HG03064 (cell line): ENCODE measurements around the gene ZNF420.
"Not testable (repeated sequence)": the region's sequence is repeated elsewhere in the genome, so short reads cannot be mapped to it uniquely, and the experiment has no call there.

ENCODE experiments used
- ATAC-seq: cut with Tn5 transposase; IDR thresholded peaks from one replicate; pipeline ENCODE4 v1.9.1; 2021; ENCODE audit warnings: low read depth; ENCODE audit not compliant: unreplicated experiment

The ZNF420 gene

DNA sequence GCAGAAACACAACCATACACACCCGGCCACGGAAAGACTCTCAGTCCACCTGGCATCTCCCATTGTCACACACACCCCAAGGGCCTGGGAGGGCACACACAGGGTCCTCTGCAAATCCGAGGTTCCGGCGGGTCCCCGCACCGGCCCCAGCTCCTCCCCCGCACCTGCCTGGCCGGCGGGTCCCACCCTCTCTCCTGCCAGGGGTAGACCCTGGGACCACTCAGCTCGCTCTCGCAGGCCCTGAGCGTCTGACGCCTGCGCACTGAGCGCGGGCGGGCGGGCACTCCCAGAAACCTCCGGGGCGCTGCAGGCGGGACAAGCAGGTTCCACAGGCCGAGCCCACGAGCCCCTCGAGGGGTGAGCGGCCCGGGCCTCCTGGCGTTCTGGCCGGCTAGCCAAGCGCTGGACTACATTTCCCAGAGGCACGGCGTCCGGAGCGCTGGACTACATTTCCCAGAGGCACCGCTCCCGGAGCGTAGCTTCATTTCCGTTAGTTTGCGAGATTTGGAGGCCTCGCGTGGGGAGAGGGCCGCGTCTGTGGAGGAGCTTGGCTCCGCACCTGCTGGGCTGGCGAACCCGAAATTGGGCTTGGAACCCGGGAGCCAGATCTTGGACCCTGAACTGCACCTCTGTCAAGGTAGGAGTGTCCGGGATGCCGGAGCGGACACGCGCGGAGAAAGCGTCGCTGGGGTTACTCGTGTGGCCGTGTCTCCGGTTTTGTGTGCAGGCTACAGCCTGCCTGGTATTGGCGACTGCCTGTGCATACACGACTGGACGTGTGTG, at the start of gene ZNF420:
Gene ZNF420 (plus strand): TSS at position 500 of the 783 bp plus-strand sequence. CDS start 10,686 bp downstream, outside the sequence.
- ATAC-seq: peak; percentile 92

DNA sequence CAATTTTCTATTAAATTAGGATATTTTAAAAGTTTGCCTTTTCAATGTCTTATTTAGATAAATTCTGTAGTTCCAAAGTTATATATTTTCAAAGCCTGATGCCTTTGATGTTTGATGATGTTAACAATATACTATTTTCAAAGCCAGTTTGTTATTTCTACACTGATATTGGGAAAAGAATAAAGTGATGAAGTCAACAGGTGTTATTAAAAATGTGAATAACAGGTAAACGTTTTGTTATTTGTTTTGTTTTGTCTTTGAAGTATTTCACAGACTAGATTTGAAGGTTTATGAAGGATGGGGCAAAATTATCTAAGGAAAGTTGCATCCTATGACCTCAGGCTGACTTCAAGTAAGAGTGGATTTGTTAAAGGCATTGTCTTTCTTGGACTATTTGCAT, 33.1 kb upstream of the ZNF420 start:
- ATAC-seq: no peak

DNA sequence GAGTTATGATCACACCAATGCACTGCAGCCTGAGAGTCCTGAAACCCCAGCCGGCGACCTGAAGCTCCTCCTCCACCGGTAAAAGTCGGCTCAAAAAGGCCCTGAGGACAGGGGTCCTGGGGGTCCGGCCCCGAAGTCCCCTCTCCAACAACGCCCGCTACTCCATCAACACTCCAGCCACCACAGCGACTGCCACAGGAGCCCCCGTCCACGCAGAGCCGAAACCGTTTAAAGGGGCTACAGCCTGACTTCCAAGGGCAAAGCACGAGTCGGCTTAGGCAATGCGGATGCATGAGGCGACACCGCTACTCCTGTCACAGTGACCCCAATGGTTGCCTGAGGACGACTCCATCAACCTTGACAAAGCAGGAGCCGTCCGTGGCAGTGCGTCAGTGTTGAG, 22.9 kb upstream of the ZNF420 start:
- no peak for ATAC-seq

DNA sequence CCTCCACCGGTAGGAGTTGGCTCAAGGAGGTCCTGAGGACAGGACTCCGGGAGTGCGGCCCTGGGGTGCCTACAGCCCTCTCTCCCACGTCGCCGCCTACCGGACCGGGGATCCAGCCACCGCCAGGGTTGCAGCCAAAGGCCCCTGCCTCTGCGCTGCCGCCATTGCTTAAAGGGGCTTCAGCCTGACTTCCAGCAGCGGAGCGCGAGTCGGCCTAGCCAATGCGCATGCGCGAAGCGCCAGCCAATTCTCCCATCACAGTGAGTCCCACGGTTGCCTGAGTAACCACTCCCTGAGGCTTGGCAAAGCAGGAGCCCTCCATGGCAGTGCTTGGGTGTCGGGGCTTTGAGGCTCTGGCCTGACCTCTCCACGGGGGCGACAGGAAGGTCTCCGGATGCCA, 21.5 kb upstream of the ZNF420 start:
- no peak for ATAC-seq

DNA sequence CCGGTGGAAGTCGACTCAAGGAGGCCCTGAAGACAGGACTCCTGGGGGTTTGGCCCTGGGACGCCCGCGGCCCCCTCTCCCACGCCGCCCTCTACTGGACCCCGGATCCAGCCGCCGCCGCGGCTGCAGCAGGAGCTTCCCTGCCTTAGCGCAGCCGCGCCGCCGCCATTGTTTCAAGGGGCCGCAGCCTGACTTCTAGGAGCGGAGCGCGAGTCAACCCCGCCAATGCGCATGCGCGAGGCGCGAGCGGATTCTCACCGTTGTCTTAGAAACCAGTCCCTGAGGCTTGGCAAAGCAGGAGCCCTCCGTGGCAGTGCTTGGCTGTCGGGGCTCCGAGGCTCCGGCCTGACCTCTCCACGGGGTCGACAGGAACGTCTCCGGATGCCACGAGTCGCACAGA, 19.1 kb upstream of the ZNF420 start:
- ATAC-seq: no peak

DNA sequence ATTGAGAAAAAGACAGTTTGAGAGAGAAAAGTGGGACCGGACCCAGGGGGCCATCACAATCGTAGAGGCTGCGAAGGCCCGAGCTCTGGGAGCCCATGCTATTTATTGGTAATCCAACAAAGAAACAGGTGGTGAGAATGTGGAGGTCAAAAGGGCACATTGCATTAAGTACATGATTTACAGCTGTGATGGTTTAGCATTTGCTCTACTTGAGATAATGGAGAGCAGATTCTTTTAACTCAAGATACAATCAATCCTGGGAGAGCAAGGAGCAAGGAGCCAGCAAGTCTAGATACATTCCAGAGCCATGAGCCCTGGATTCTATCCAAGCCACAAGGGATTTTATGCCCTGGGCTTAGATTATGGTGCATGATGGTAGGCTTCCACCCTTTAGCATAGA, 13.3 kb upstream of the ZNF420 start:
- not testable (repeated sequence) for ATAC-seq

DNA sequence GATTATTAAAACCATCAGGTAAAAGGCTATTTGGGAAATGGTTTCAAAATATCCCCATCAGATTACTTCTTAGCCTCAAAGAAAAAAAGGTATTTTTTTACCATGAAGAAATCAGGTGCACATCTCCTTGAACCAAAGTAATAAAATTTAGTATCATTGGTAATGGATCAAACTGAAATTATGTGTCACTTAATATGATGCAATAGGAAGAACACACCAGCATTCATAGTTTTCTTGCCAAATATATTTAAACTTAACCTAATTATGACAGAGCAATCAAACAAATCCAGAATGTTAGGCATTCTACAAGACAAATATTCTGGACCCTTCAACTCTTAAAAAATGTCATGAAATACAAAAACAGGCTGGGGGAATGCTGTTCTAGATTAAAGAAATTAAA, 4.1 kb upstream of the ZNF420 start:
- ATAC-seq: no peak

DNA sequence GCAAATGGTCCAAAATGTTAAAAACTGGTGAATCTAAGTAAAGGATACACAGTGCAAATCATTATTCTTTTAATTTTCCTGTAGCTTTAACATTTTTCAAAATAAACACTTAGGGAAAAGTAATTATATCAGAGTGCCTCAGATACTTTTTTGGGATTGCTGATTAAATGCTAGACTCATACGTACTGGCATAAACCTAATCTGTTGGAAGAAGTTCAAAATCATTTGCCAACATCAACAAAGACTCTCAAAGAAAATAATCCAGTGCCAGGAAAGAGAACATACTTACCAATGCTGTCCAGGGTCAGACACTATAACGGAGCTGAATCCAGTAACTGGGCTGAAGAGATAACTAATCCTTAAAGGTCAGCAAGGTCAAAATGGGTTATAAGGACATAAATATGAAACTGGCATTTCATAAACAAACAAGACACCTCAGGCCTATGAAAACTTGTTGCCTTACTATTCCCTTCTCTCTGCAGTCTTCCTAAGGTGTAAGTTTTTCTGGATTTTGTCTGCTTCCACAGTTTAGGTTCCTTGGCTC, 3.3 kb upstream of the ZNF420 start:
- ATAC-seq: no peak

DNA sequence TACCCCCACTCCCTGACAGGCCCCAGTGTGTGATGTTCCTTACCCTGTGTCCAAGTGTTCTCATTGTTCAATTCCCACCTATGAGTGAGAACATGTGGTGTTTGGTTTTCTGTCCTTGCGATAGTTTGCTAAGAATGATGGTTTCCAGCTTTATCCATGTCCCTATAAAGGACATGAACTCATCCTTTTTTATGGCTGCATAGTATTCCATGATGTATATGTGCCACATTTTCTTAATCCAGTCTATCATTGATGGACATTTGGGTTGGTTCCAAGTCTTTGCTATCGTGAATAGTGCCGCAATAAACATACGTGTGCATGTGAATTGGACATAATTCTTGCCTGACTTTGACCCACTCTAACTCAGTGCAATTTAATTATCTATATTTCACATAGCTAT, 1.7 kb upstream of the ZNF420 start:
- ATAC-seq: not testable (repeated sequence)

DNA sequence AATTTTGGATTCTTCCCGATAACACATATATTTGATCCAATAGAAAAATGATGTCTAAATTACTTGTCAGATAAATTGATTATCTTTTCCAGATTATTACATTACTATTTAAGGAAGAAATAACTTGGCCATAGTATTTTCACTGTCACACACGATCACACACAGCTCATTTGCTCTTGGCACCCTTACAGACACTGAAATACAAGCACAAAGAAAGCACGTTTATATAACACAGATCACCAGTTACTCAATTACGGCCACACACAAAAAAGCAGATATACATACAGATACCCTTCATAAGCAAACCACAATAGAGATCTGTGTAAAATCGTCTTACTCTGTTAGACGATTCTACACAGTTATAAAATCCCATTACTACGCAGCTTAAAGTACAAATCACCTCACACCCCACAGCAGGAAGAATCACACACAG, 716 bp upstream of the ZNF420 start:
- no peak for ATAC-seq

DNA sequence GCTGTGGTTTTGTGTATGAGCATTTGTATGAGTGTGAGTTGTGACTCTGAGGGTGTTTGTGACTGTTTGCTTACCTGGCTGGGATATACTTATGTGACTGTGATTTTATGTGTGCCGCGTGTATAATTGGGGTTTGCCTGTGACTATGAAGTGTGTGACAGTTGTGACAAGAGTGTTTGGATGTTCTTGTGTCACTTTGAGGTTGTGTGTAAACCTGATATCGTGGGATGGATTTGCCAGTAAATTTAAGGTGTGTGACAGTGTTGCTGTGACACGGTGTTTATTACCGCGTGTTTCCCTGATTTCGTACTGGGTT, 442 bp downstream of the ZNF420 start:
- ATAC-seq: no peak

DNA sequence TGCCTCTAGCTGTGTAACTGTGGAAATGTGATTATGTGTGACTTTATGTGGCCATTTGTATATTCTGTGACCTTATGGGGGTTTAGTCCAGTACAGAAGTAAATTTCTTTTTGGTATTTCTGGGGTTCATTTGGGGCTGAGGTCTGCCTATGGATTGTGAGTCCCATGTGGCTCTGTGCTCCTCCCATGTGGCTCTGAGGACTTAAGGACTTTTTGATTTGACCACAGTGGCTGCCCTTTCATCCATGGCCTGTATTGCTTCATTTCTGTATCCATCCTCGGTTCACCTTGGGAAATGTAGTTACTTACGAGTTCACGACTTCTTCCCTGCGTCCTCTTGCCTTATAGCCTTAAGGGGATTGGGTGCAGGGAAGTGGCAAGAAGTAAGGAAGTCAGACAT, 1.0 kb downstream of the ZNF420 start:
- no peak for ATAC-seq

DNA sequence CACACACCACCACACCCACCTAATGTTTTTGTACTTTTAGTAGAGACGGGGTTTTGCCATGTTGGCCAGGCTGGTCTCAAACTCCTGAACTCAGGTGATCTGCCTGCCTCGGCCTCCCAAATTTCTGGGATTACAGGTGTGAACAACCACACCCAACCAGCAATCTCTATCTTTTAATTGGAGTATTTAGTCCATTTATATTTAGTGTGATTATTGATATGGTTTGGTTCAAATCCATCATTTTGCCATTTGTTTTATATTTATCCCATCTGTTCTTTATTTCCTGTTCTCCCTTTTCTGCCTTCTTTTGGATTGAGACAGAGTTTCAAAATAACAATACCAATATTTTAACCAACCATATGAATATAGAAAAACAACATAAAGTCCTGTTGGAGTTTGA, 4.1 kb downstream of the ZNF420 start:
- ATAC-seq: no peak

DNA sequence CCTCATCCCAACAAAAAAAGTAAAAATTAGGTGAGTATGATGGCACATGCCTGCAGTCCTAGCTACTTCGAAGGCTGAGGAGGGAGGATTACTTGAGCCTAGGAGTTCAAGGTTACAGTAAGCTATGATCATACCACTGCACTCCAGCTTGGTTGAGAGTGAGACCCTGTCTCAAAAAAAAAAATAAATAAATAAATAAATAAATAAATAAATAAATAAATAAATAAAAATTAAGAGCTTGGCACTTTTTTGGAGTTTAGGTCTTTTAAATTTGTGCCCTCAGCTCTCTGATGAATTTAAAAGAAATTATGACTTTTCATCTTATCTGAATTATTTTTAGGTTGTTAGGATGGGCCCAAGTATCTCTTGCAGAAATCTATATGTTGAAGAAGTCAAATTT, 8.9 kb downstream of the ZNF420 start:
- ATAC-seq: no peak

DNA sequence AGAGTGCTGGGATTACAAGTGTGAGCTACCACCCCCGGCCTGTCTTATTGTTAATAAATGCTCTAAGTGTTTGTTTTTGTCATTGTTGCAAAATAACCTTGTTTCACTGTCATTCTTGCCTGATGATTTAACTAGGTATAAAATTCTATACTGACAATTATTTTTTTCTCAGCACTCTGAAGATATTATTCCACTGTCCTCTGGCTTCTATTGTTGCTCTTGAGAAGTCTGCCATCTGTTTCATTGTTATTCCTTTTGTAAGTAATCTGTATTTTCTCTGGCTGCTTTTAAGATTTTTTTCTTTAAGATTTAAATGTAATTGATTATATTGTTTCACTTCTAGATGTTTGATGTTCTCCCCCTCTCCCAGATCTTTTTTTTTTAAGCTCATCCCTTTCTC, 17.6 kb downstream of the ZNF420 start:
- no peak for ATAC-seq

DNA sequence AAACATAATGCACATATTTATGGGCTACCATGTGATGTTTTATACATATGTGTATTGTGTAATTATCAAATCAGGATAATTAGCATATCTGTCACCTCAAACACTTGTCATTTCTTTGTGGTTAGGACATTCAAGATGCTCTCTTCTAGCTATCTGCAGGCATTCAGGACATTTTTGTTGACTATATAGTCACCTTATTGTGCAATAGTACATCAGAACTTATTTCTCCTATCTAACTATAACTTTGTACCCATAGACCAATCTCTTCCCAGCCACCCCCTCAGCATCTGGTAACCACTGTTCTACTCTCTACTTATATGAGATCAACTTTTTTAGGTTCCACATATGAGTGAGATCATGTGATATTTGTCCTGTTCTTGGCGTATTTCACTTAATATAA, 20.3 kb downstream of the ZNF420 start:
- ATAC-seq: no peak

DNA sequence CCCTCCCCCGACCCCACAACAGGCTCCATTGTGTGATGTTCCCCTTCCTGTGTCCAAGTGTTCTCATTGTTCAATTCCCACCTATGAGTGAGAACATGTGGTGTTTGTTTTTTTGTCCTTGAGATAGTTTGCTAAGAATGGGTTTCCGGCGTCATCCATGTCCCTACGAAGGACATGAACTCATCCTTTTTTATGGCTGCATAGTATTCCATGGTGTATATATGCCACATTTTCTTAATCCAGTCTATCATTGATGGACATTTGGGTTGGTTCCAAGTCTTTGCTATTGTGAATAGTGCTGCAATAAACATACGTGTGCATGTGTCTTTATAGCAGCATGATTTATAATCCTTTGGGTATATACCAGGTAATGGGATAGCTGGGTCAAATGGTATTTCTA, 25.9 kb downstream of the ZNF420 start:
- not testable (repeated sequence) for ATAC-seq

DNA sequence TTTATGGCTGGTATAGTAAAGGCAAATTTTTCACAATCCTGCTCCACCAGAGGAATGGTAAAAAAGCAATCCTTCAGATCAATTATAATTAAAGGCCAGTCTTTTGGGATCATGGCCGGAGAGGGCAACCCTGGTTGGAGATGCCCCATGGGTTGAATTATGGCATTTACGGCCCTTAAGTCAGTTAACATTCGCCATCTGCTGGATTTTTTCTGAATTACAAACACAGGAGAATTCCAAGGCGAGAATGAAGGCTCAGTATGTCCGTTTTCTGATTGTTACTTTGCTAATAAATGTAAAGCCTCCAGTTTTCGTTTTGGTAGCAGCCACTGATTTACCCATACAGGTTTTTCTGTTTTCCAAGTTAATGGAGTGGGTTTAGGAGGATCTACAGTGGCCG, 33.5 kb downstream of the ZNF420 start:
- ATAC-seq: not testable (repeated sequence)

DNA sequence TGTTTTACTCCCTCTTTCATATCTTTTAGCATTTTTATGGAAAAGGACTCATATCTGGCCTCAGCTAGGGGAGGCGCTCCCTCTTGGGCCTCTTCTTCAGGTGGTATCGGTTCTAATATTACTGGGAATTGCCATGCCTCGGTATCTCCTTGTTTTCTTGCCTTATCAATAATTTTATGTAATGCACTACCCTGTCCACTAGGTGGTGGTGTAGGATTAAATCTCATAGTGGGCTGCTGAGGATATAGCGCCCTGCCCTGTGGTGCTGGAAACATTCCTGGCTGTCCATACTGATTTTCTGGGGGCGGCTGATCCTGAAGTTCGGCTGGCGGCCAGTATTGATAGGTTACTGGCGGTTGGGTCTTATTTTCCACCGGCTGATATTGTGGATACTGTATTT, 35.8 kb downstream of the ZNF420 start:
- ATAC-seq: no peak

DNA sequence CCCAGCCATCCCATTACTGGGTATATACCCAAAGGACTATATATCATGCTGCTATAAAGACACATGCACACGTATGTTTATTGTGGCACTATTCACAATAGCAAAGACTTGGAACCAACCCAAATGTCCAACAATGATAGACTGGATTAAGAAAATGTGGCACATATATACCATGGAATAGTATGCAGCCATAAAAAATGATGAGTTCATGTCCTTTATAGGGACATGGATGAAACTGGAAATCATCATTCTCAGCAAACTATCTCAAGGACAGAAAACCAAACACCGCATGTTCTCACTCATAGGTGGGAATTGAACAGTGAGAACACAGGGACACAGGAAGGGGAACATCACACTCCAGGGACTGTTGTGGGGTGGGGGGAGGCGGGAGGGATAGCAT, 43.9 kb downstream of the ZNF420 start:
- ATAC-seq: not testable (repeated sequence)

DNA sequence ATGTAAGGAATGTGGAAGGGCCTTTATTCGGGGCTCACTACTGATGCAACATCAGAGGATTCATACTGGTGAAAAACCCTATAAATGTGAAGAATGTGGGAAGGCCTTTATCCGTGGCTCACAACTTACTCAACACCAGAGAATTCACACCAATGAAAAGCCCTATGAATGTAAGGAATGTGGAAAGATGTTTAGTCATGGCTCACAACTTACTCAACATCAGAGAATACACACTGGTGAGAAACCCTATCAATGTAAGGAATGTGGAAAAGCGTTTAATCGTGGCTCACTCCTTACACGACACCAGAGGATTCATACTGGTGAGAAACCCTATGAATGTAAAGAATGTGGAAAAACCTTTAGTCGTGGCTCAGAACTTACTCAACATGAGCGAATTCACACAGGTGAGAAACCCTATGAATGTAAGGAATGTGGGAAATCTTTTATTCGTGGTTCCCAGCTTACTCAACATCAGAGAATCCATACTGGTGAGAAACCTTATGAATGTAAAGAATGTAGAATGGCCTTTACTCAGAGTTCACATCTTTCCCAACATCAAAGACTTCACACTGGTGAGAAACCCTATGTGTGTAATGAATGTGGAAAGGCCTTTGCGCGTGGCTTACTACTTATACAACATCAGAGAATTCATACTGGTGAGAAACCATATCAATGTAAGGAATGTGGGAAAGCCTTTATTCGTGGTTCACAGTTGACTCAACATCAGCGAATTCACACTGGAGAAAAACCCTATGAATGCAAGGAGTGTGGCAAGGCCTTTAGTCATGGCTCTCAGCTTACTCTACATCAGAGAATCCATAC, 50.0 kb downstream of the ZNF420 start:
- ATAC-seq: no peak

DNA sequence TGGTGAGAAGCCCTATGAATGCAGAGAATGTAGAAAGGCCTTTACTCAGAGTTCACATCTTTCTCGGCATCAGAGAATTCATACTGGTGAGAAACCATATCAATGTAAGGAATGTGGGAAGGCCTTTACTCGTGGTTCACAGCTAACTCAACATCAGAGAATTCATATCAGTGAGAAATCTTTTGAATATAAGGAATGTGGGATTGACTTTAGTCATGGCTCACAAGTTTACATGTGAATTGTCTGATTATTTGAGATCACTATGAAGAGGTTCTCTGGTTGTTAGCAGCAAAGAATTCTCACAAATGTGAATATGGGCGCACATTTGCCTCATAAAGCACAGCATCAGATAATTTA, 50.6 kb downstream of the ZNF420 start:
- ATAC-seq: no peak
